Esophagus squamous epithelium (tissue), 5 donors: ENCODE measurements around the gene DGLUCY. TPM values are rescaled to one million over a fixed set of nuclear protein-coding genes. Genes with fewer than 3 reads are reported as not detected.

Experiments used
- DNase-seq: peaks from one replicate; lab custom pipeline; 2025; lab: John Stamatoyannopoulos, UW
- H3K27ac ChIP-seq, 4 donors: fragments of 200-600 bp; sonication (generic); one replicate each; pipeline ENCODE4 v1.5.1; 2016 to 2019; ENCODE audit warnings: mild to moderate bottlenecking in 1 of 4
- H3K27me3 ChIP-seq, 4 donors: fragments of 200-600 bp; sonication (generic); 1 replicate in 3 of 4; 2 replicates in 1 of 4; pipeline versions ENCODE4 v1.5.1 to v1.6.0; 2017 to 2021; ENCODE audit warnings: antibody characterized with exemption in 1 of 4
- H3K36me3 ChIP-seq, 3 donors: fragments of 200-600 bp; sonication (generic); one replicate each; pipeline ENCODE4 v1.5.1; 2016 to 2019
- H3K4me1 ChIP-seq, 3 donors: fragments of 200-600 bp; sonication (generic); one replicate each; pipeline ENCODE4 v1.5.1; 2017 to 2019
- H3K4me3 ChIP-seq, 4 donors: fragments of 200-600 bp; sonication (generic); 1 replicate in 3 of 4; 2 replicates in 1 of 4; pipeline ENCODE4 v1.5.1; 2016 to 2019; ENCODE audit warnings: mild to moderate bottlenecking in 2 of 4, moderate library complexity in 1 of 4
- H3K9me3 ChIP-seq, 3 donors: fragments of 200-600 bp; sonication (generic); one replicate each; pipeline ENCODE4 v1.5.1; 2016 to 2019
- CTCF ChIP-seq, 6 experiments: fragments of 450-650 bp in 4 of 6; fragments of 200-600 bp in 2 of 6; sonication (generic) in 2 of 6; IDR thresholded peaks; one replicate each; pipeline ENCODE4 v1.5.1; 2016 to 2019; ENCODE audit warnings: antibody characterized with exemption in 6 of 6, mild to moderate bottlenecking in 4 of 6, moderate library complexity in 4 of 6
- POLR2A ChIP-seq, 4 donors: fragments of 450-650 bp; IDR thresholded peaks; one replicate each; pipeline ENCODE4 v1.6.1; 2017; ENCODE audit warnings: antibody characterized with exemption in 4 of 4, mild to moderate bottlenecking in 4 of 4, moderate library complexity in 3 of 4
- WGBS, 2 donors: methylation state at CpG; one replicate each; pipeline ENCODE4 v1.1.5; 2018; 5-methylcytosine and 5-hydroxymethylcytosine counted together
- intact Hi-C: fragments of 100-400 bp; cut with DNase I; formaldehyde crosslinking; loops from one replicate; pipeline ENCODE4 v1.15.0; 2022
- total RNA-seq, 4 donors: library from RNA; depleted of rRNA; stranded (reverse); fragments of >200 nt; gene quantifications; one replicate each; pipeline ENCODE4 v1.1.0, GENCODE V29; 2016
- donor health status: DM: yes; HTN: yes; CAD: no.

DGLUCY gene
- total RNA-seq, 4 donors from 2014 or later = 32.6 to 51.3 (median 38.9) TPM

GRCh38 chr14:91214306-91214705 lies 100.4 kb downstream of the DGLUCY start:
- H3K9me3 ChIP-seq = no peaks in the 10 kb centered on the region
- WGBS, 2 donors = 87 to 100% methylated on average over 1 to 6 of the region's 6 CpGs
- H3K36me3 ChIP-seq = peaks cover 6 to 86% (median 15%) of the 10 kb centered on the region in 3 donors
- no peak for DNase-seq
- TF ChIP-seq POLR2A (IDR thresholded peaks at IDR 0.05) = no peak
- TF ChIP-seq CTCF (IDR thresholded peaks at IDR 0.05) = no peak
- H3K4me3 ChIP-seq = no peak overlapping the region
- intact Hi-C loops = no loop called here
- H3K27me3 ChIP-seq = no peaks in the 10 kb centered on the region
- no peak overlapping the region for H3K27ac ChIP-seq
- peaks cover 0 to 19% (median 15%) of the 10 kb centered on the region in 3 donors for H3K4me1 ChIP-seq

GRCh38 chr14:91215381-91215780 lies 101.5 kb downstream of the DGLUCY start:
- Histone ChIP-seq H3K27me3 (no peaks in the 10 kb centered on the region), H3K9me3 (no peaks in the 10 kb centered on the region), H3K4me1 (peaks cover 9 to 30% (median 26%) of the 10 kb centered on the region in 3 donors), H3K27ac (no peak overlapping the region), H3K36me3 (peaks cover 0 to 76% (median 9%) of the 10 kb centered on the region in 3 donors), H3K4me3 (no peak overlapping the region)
- no peak for TF ChIP-seq POLR2A (IDR thresholded peaks at IDR 0.05)
- no peak for TF ChIP-seq CTCF (IDR thresholded peaks at IDR 0.05)
- no peak for DNase-seq
- 100% methylated on average over 1 of the region's 10 CpGs; no CpG with 5 or more reads in 1 of the 2 donors for WGBS, 2 donors
- intact Hi-C loops = no loop called here

GRCh38 chr14:91216731-91217226 lies 102.9 kb downstream of the DGLUCY start:
- TF ChIP-seq POLR2A (IDR thresholded peaks at IDR 0.05) (no peak), CTCF (IDR thresholded peaks at IDR 0.05) (no peak)
- Histone ChIP-seq H3K27me3 (no peaks in the 10 kb centered on the region), H3K36me3 (peaks cover 0 to 65% (median 9%) of the 10 kb centered on the region in 3 donors), H3K9me3 (no peaks in the 10 kb centered on the region), H3K4me1 (peaks cover 10 to 44% (median 33%) of the 10 kb centered on the region in 3 donors), H3K4me3 (no peak overlapping the region), H3K27ac (no peak overlapping the region)
- intact Hi-C loops = no loop called here
- DNase-seq = no peak
- 92 to 94% methylated on average over 4 to 9 of the region's 13 CpGs for WGBS, 2 donors

- H3K4me1 ChIP-seq = peaks cover 10 to 51% (median 33%) of the 10 kb centered on the region in 3 donors
- TF ChIP-seq POLR2A (IDR thresholded peaks at IDR 0.05) (no peak), CTCF (IDR thresholded peaks at IDR 0.05) (no peak)
Observed at GRCh38 chr14:91218014-91218413, 104.1 kb downstream of the DGLUCY start.

GRCh38 chr14:91219517-91220389 lies 105.9 kb downstream of the DGLUCY start:
- Histone ChIP-seq H3K9me3 (no peaks in the 10 kb centered on the region), H3K4me3 (no peak overlapping the region), H3K27me3 (no peaks in the 10 kb centered on the region), H3K4me1 (peaks cover 10 to 54% (median 33%) of the 10 kb centered on the region in 3 donors), H3K27ac (peak overlapping the region; percentile 76 to 90 (median 82)), H3K36me3 (peaks cover 0 to 53% (median 9%) of the 10 kb centered on the region in 3 donors)
- 37% methylated on average over 7 to 12 of the region's 13 CpGs for WGBS, 2 donors
- intact Hi-C loops = no loop called here
- no peak for DNase-seq
- TF ChIP-seq CTCF (IDR thresholded peaks at IDR 0.05) (no peak), POLR2A (IDR thresholded peaks at IDR 0.05) (no peak)

More at GRCh38 chr14:91218014-91218413, 104.1 kb downstream of the DGLUCY start:
- H3K9me3 ChIP-seq = no peaks in the 10 kb centered on the region
- 40 to 48% methylated on average over 2 to 4 of the region's 4 CpGs for WGBS, 2 donors
- H3K27me3 ChIP-seq = no peaks in the 10 kb centered on the region
- intact Hi-C loops = no loop called here
- peaks cover 0 to 59% (median 9%) of the 10 kb centered on the region in 3 donors for H3K36me3 ChIP-seq
- H3K4me3 ChIP-seq = no peak overlapping the region
- no peak for DNase-seq
- H3K27ac ChIP-seq = peak overlapping the region; percentile 70 to 88 (median 76)
